Stomach (tissue), 9 donors: Measurements from ENCODE around the gene IQCM. TPM values are rescaled to one million over a fixed set of nuclear protein-coding genes. Genes with fewer than 3 reads are reported as not detected.

Experiments
- DNase-seq, 2 donors: peaks; one replicate each; pipeline versions ENCODE4 v3.0.0 to v3.0.0-alpha.2; 2013 to 2019
- H3K27ac ChIP-seq, 5 donors: fragments of 200-600 bp in 4 of 5; sonication (generic) in 4 of 5; one replicate each; pipeline ENCODE4 v1.5.1; 2013 to 2019; ENCODE audit warnings: mild to moderate bottlenecking in 1 of 5, moderate library complexity in 1 of 5
- H3K27me3 ChIP-seq, 3 donors: fragments of 200-600 bp; sonication (generic); one replicate each; pipeline ENCODE4 v1.5.1; 2017 to 2019; ENCODE audit warnings: mixed run types in 1 of 3
- H3K36me3 ChIP-seq, 4 donors: fragments of 200-600 bp; sonication (generic); 1 replicate in 3 of 4; 2 replicates in 1 of 4; pipeline ENCODE4 v1.5.1; 2016 to 2019
- H3K4me1 ChIP-seq, 4 donors: fragments of 200-600 bp; sonication (generic); one replicate each; pipeline ENCODE4 v1.5.1; 2016 to 2019
- H3K4me3 ChIP-seq, 4 donors: fragments of 200-600 bp; sonication (generic) in 3 of 4; one replicate each; pipeline ENCODE4 v1.5.1; 2016 to 2019; ENCODE audit warnings: mild to moderate bottlenecking in 1 of 4
- H3K9me3 ChIP-seq, 4 donors: fragments of 200-600 bp; sonication (generic); one replicate each; pipeline ENCODE4 v1.5.1; 2016 to 2019
- CTCF ChIP-seq, 7 experiments: fragments of 450-650 bp in 4 of 7; fragments of 200-600 bp in 3 of 7; sonication (generic) in 3 of 7; IDR thresholded peaks; one replicate each; pipeline ENCODE4 v1.5.1; 2016 to 2019; ENCODE audit warnings: antibody characterized with exemption in 7 of 7, control low read depth in 2 of 7, mild to moderate bottlenecking in 1 of 7
- EP300 ChIP-seq: sonication (generic); formaldehyde crosslinking; IDR thresholded peaks from one replicate; pipeline ENCODE4 v1.6.1; 2017; ENCODE audit warnings: antibody characterized with exemption
- POLR2A ChIP-seq, 4 donors: fragments of 450-650 bp; IDR thresholded peaks; one replicate each; pipeline ENCODE4 v1.6.1; 2016; ENCODE audit warnings: antibody characterized with exemption in 4 of 4, control low read depth in 2 of 4, mild to moderate bottlenecking in 1 of 4, moderate library complexity in 1 of 4
- POLR2AphosphoS5 ChIP-seq, 3 donors: sonication (generic); formaldehyde crosslinking; IDR thresholded peaks; one replicate each; pipeline ENCODE4 v1.6.1; 2016; ENCODE audit warnings: antibody characterized with exemption in 3 of 3
- WGBS, 5 donors: extraction: QIAGEN DNeasy Blood & Tissue Kit in 3 of 5; methylation state at CpG; one replicate each; pipeline versions ENCODE4 v1.1.5 to v1.1.7; 2013 to 2018; 5-methylcytosine and 5-hydroxymethylcytosine counted together
- intact Hi-C: fragments of 100-400 bp; cut with DNase I; formaldehyde crosslinking; loops from one replicate; pipeline ENCODE4 v1.15.1; 2023; ENCODE audit warnings: low total_unique reads
- polyA plus RNA-seq, 3 donors: library from polyadenylated mRNA; stranded (reverse); fragments of 200-250 nt; gene quantifications; one replicate each; pipeline ENCODE4 v1.2.3, GENCODE V29; 2013
- total RNA-seq, 5 donors: library from RNA; depleted of rRNA; stranded (reverse); fragments of >200 nt; gene quantifications; one replicate each; pipeline versions ENCODE4 v1.1.0 to v1.2.3, GENCODE V29; 2014 to 2016
- donor health status: healthy with polysubstance abuse.
- donor health status: Bipolar disorder and iron deficiency.
- donor health status: healthy.

IQCM gene
- total and polyA plus RNA-seq, 8 donors, result not detected

DNA sequence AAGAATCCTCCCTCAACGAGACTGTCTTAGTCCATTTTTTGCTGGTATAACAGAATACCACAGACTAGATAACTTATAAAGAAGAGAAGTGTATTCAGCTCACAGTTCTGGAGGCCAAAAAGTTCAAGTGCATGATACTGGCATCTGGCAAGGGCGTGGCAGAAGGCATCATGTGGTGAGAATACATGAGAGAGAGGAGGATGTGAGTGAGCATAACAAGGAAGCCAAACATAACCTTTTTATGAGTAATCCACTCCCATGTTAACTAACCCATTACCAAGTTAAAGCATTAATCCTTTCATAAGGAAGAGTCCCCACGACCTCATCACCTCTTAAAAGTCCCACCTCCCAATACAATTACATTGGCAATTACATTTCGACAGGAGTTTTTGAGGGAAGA is 504.6 kb downstream of the IQCM start:
- DNase-seq, result no peak
- no peak for TF ChIP-seq POLR2AphosphoS5 (IDR thresholded peaks at IDR 0.05)
- no peak for TF ChIP-seq POLR2A (IDR thresholded peaks at IDR 0.05)
- no peaks in the 10 kb centered on the region for H3K36me3 ChIP-seq
- no peaks in the 10 kb centered on the region for H3K4me1 ChIP-seq
- 48 to 60% (median 57%) methylated on average over 4 of the region's 4 CpGs for WGBS, 5 donors
- H3K9me3 ChIP-seq, result peaks cover 0 to 4% (median 0%) of the 10 kb centered on the region in 4 donors
- no peak overlapping the region for H3K4me3 ChIP-seq
- no peaks in the 10 kb centered on the region for H3K27me3 ChIP-seq
- intact Hi-C loops, result no loop called here
- H3K27ac ChIP-seq, result no peak overlapping the region

DNA sequence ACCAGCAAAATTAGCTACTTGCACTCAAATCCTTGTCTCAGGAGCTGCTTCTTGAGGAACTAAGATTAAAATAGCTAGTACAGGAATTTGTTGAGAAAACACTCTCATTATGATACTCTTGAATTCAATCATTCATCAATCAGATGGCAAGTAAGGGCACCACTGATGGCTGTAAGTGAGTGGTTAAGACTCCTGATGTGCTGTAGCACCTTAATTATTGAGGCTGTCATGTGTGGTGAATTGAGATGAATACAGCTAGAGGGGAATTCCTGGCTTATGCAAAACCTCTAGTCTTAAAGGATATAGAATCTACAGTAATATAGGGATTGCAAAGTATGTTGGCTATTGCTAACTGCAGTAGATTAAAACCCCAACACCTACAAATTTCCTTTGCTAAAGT is 509.1 kb downstream of the IQCM start:
- Histone ChIP-seq H3K27ac (no peak overlapping the region), H3K27me3 (no peaks in the 10 kb centered on the region), H3K4me3 (no peak overlapping the region), H3K9me3 (no peaks in the 10 kb centered on the region), H3K36me3 (no peaks in the 10 kb centered on the region), H3K4me1 (no peaks in the 10 kb centered on the region)
- TF ChIP-seq POLR2A (IDR thresholded peaks at IDR 0.05), result no peak
- no peak for TF ChIP-seq EP300
- no peak for TF ChIP-seq CTCF (IDR thresholded peaks at IDR 0.05)
- no peak for TF ChIP-seq POLR2AphosphoS5 (IDR thresholded peaks at IDR 0.05)
- DNase-seq, result no peak
- intact Hi-C loops, result no loop called here
